GM13977 (cell line): ENCODE results near the gene ST13.
"Not testable (repeated sequence)": the region's sequence is repeated elsewhere in the genome, so short reads cannot be mapped to it uniquely, and the experiment has no call there.

Experiments used
- DNase-seq: peaks from one replicate; pipeline ENCODE4 v3.0.0; 2012; ENCODE audit warnings: low spot score
- CTCF ChIP-seq: IDR thresholded peaks from 2 replicates; pipeline ENCODE4 v1.5.1; 2012; ENCODE audit warnings: mild to moderate bottlenecking, control low read depth; ENCODE audit not compliant: insufficient read depth; ENCODE audit errors: extremely low read depth, missing control alignments
- in situ Hi-C: fragments of 300-500 bp; cut with MboI; formaldehyde crosslinking; loops from one replicate; pipeline ENCODE4 v1.12.0; 2022; ENCODE audit warnings: low sequenced_read_pairs, low pct_unique_long_range_greater_than_20kb, mixed read lengths, inconsistent platforms; ENCODE audit not compliant: unreplicated experiment

ST13 gene

GRCh38 chr22:40797427-40797826 lies 59.0 kb downstream of the ST13 start:
- DNase-seq: no peak
- TF ChIP-seq CTCF: no peak
- in situ Hi-C loops: no loop called here

- in situ Hi-C loops: no loop called here
- no peak for DNase-seq
- no peak for TF ChIP-seq CTCF
Observed at GRCh38 chr22:40792451-40792850, 64.0 kb downstream of the ST13 start.

DNA sequence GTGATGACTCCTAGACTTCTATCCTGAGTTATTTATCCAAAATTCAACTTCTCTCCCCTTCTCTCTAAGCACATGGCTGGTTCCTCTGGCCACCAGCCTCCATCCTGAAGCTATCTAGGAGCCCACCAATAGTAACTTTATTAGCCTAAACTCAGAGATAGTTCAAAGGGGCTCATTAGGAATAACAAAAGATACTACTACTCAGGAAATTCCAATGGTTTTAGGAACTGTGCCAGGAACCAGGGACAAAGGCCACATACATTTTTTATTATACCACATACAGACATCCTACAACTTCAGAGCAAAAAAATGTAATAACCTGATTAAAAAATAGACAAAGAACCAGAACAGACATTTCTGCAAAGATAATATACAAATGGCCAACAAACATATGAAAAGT lies 65.2 kb downstream of the ST13 start:
- no peak for TF ChIP-seq CTCF
- in situ Hi-C loops: no loop called here
- DNase-seq: no peak

DNA sequence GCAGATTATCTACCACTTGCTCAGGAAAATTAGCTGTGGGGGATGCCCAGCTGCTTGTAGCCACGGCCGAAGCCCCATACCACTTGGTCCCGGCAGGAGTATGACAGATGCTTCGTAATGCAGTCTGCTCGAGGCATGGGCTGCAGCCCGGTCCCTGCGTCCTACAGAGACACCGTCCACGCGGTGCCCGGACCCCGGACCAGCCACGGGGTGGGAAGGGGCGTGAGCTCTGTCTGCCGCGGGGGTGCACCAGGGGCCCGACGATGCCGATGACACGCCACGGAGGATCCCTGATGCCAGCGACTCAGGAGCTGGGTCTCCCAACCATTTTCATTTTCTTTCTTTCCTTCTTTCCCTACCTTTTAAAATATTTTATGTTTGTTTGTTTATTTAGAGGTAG lies 67.3 kb downstream of the ST13 start:
- TF ChIP-seq CTCF: no peak
- in situ Hi-C loops: no loop called here
- no peak for DNase-seq

DNA sequence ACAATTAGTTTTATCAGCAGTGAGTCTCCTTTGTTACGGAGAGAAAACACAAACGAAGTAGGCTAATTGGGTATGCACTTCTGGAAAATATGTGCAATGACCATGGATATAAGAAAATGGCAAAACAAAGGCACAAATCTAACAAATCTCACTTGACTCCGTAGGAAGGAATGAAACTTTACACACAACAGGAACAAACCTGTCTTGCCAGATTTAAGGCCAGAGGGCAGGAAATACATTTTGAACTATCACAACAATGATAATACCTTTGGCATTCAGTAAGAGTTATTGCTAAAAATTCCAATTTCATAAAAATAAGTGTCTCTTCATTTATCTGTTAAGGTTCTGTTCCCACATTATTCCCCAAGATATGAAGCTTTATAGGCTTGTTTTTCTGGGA lies 73.9 kb downstream of the ST13 start:
- in situ Hi-C loops: no loop called here

DNA sequence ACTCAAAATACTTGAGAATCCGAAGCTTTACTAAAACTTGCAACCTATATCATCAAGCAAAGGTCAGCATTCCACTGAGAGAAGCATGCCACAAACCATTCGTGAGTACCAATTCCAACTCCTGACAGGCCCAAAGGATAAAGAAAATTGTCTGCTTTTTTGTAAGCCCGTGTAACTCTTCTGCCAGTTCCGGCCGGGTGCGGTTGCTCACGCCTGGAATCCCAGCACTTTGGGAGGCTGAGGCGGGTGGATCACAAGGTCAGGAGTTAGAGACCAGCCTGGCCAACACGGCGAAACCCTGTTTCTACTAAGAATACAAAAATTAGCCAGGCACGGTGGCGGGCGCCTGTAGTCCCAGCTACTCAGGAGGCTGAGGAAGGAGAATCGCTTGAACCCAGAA lies 74.7 kb downstream of the ST13 start:
- DNase-seq, in situ Hi-C loops: not testable (repeated sequence)

More for the DNA sequence above, 73.9 kb downstream of the ST13 start:
- TF ChIP-seq CTCF: no peak
- DNase-seq: no peak
